K562 (cell line): ENCODE measurements around the gene PACS2. TPM values are rescaled to one million over a fixed set of nuclear protein-coding genes. Genes with fewer than 3 reads are reported as not detected.
A peak's percentile ranks its signal among the peaks of the same experiment; 100 is the strongest.

Experiments used
- ATAC-seq: fragments of 200-7000 bp; cut with Tn5 transposase; 3 replicates; pipeline ENCODE4 v1.9.1; 2020; ENCODE audit warnings: moderate library complexity
- BruUV-seq: library from RNA; stranded (reverse); fragments of 400-500 nt; replicated peaks from 2 replicates; lab custom pipeline; 2021; lab: Mats Ljungman, UMichigan
- CTCF ChIA-PET: fragments of 300-600 bp; formaldehyde crosslinking; extraction: SDS; loops from one replicate; lab custom pipeline; 2021; ENCODE audit warnings: low intra/inter-chr PET ratio; lab: Yijun Ruan, JAX
- POLR2A ChIA-PET: fragments of 300-600, 350-650 bp; sonication (Branson Sonifier 250); formaldehyde crosslinking; extraction: SDS; loops from one replicate; lab custom pipeline; 2021; ENCODE audit warnings: antibody characterized with exemption, inconsistent platforms; lab: Yijun Ruan, JAX
- DNase-seq, 4 experiments: peaks; one replicate each; pipeline versions ENCODE4 v3.0.0 to v3.0.0-alpha.2; 2011 to 2018; ENCODE audit warnings: low spot score in 3 of 4, mixed read lengths in 3 of 4; ENCODE audit errors: extremely low read depth in 1 of 4
- FAIRE-seq: peaks from 2 replicates; lab custom pipeline; 2011; peaks lifted over from hg19 to GRCh38; lab: Jason Lieb, UNC
- H2AFZ ChIP-seq: 2 replicates; pipeline ENCODE4 v1.6.0; 2011; ENCODE audit warnings: low read depth, low read length, control low read depth, inconsistent platforms
- H3K27ac ChIP-seq: fragments of 200-600 bp; 3 replicates; pipeline ENCODE4 v1.8.0; 2011; ENCODE audit warnings: low read depth, mild to moderate bottlenecking, control low read depth, inconsistent platforms, low read length, moderate library complexity, mixed read lengths; ENCODE audit errors: extremely low read depth
- H3K27me3 ChIP-seq, 2 experiments: fragments of 300-600 bp in 1 of 2; 2 replicates in 1 of 2; 3 replicates in 1 of 2; pipeline versions ENCODE4 v1.6.0 to v1.8.0; 2011; ENCODE audit warnings: inconsistent platforms in 2 of 2, low read length in 2 of 2, mild to moderate bottlenecking in 1 of 2, mixed read lengths in 1 of 2, moderate library complexity in 1 of 2; ENCODE audit not compliant: control insufficient read depth in 2 of 2, insufficient read depth in 2 of 2
- H3K36me3 ChIP-seq: fragments of 300-600 bp; 3 replicates; pipeline ENCODE4 v1.8.0; 2011; ENCODE audit warnings: mild to moderate bottlenecking, low read length, inconsistent platforms; ENCODE audit not compliant: control insufficient read depth, insufficient read depth
- H3K4me1 ChIP-seq, 2 experiments: fragments of 200-600 bp in 1 of 2; replicated peaks in 1 of 2; 2 replicates in 1 of 2; 3 replicates in 1 of 2; pipeline versions ENCODE4 v1.5.1 to v1.8.0; 2011; ENCODE audit warnings: inconsistent platforms in 2 of 2, low read length in 2 of 2, mild to moderate bottlenecking in 1 of 2, mixed read lengths in 1 of 2, moderate library complexity in 1 of 2; ENCODE audit not compliant: control insufficient read depth in 2 of 2, insufficient read depth in 2 of 2
- H3K4me2 ChIP-seq: 2 replicates; pipeline ENCODE4 v1.6.1; 2011; ENCODE audit warnings: low read length, control low read depth, inconsistent platforms, mixed read lengths; ENCODE audit not compliant: insufficient read depth
- H3K4me3 ChIP-seq: fragments of 200-600 bp; sonication (generic), shearing (Covaris generic); 2 replicates; pipeline ENCODE4 v1.5.1; 2016; ENCODE audit warnings: control low read depth, inconsistent platforms
- H3K79me2 ChIP-seq: fragments of 200-600 bp; 3 replicates; pipeline ENCODE4 v1.8.0; 2011; ENCODE audit warnings: low read length, inconsistent platforms; ENCODE audit not compliant: control insufficient read depth, insufficient read depth
- H3K9ac ChIP-seq, 2 experiments: 2 replicates each; pipeline versions ENCODE4 v1.6.0 to v1.6.1; 2011; ENCODE audit warnings: low read depth in 2 of 2, low read length in 2 of 2, control low read depth in 1 of 2, inconsistent platforms in 1 of 2, mild to moderate bottlenecking in 1 of 2, mixed read lengths in 1 of 2; ENCODE audit not compliant: insufficient read depth in 1 of 2
- H3K9me1 ChIP-seq: one replicate; pipeline ENCODE4 v1.6.0; 2011; ENCODE audit warnings: inconsistent platforms, mild to moderate bottlenecking, low read length, moderate library complexity; ENCODE audit not compliant: control insufficient read depth, insufficient read depth
- H3K9me3 ChIP-seq: replicated peaks from 2 replicates; pipeline ENCODE4 v1.5.1; 2011; ENCODE audit warnings: low read depth, low read length, inconsistent platforms; ENCODE audit not compliant: control insufficient read depth, insufficient read depth
- H4K20me1 ChIP-seq: replicated peaks from 2 replicates; pipeline ENCODE4 v1.6.1; 2011; ENCODE audit warnings: low read length, inconsistent platforms, mixed read lengths; ENCODE audit not compliant: control insufficient read depth, insufficient read depth
- NFIC ChIP-seq: fragments of 450-650 bp; IDR thresholded peaks from 2 replicates; pipeline ENCODE4 v1.6.1; 2017; ENCODE audit warnings: mild to moderate bottlenecking, inconsistent platforms
- POLR2G ChIP-seq: fragments of 200-400 bp; formaldehyde crosslinking; IDR thresholded peaks from 2 replicates; pipeline ENCODE4 v1.6.1; 2017; ENCODE audit warnings: low read depth, mild to moderate bottlenecking, antibody characterized with exemption, low read length, moderate library complexity
- PTBP1 ChIP-seq: fragments of 200-400 bp; formaldehyde crosslinking; IDR thresholded peaks from 2 replicates; pipeline ENCODE4 v1.6.1; 2017; ENCODE audit warnings: low read depth, low read length
- ZBTB26 ChIP-seq: fragments of 450-650 bp; formaldehyde crosslinking; IDR thresholded peaks from 2 replicates; pipeline ENCODE4 v1.4.0; 2022; ENCODE audit warnings: missing genetic modification characterization
- ZBTB7A ChIP-seq: IDR thresholded peaks from 2 replicates; pipeline ENCODE4 v1.6.1; 2011; ENCODE audit warnings: low read depth, mild to moderate bottlenecking, low read length, moderate library complexity, borderline replicate concordance; ENCODE audit not compliant: control insufficient read depth
- WGBS: fragments of 100-300 bp; shearing (Covaris generic); methylation state at CpG from one replicate; pipeline ENCODE4 v1.1.6; 2016; ENCODE audit warnings: low coverage, mixed read lengths; ENCODE audit not compliant: insufficient coverage; ENCODE audit errors: missing lambda C conversion rate; 5-methylcytosine and 5-hydroxymethylcytosine counted together
- in situ Hi-C: fragments of 300-500 bp; cut with MboI; formaldehyde crosslinking; loops from 4 replicates; pipeline ENCODE4 v1.15.0; 2018; ENCODE audit warnings: inconsistent platforms, mixed read lengths
- intact Hi-C: fragments of 100-400 bp; cut with micrococcal nuclease; formaldehyde crosslinking; loops from 2 replicates; pipeline ENCODE4 v1.14.2; 2022
- polyA plus RNA-seq, 8 experiments: library from polyadenylated mRNA; depleted of rRNA in 4 of 8; stranded (reverse) in 5 of 8; unstranded in 3 of 8; fragments of >200 nt; fragmentation: Nextera tagmentation in 2 of 8; fragmentation: Illumina TruSeq in 1 of 8; extraction: Ambion mirVana in 2 of 8; extraction: Trizol in 1 of 8; gene quantifications; 2 replicates each; pipeline versions ENCODE4 v1.2.1 to v1.2.3, GENCODE V29; 2011 to 2014; ENCODE audit warnings: inconsistent platforms in 1 of 8, missing spikeins in 1 of 8
- total RNA-seq, 7 experiments: library from RNA; depleted of rRNA in 6 of 7; stranded (reverse); fragments of >200 nt in 6 of 7; fragmentation: Illumina TruSeq in 2 of 7; extraction: Trizol in 2 of 7; gene quantifications; 2 replicates each; pipeline versions ENCODE4 v1.2.1 to v1.2.3, GENCODE V29; 2011 to 2021; ENCODE audit warnings: low replicate concordance in 1 of 7
- TF ChIP-seq, protein P1 (sequence below): fragments of 250-450 bp; sonication (Bioruptor Pico); IDR thresholded peaks from 2 replicates; pipeline ENCODE4 v1.5.0; 2020; ENCODE audit warnings: mild to moderate bottlenecking

Gene PACS2
- total and polyA plus RNA-seq, 9 of the 15 experiments (the other 6 are each of a cell fraction or from before 2014, with no cell fraction given) = 0.11 to 20.8 (median 9.9) TPM

DNA sequence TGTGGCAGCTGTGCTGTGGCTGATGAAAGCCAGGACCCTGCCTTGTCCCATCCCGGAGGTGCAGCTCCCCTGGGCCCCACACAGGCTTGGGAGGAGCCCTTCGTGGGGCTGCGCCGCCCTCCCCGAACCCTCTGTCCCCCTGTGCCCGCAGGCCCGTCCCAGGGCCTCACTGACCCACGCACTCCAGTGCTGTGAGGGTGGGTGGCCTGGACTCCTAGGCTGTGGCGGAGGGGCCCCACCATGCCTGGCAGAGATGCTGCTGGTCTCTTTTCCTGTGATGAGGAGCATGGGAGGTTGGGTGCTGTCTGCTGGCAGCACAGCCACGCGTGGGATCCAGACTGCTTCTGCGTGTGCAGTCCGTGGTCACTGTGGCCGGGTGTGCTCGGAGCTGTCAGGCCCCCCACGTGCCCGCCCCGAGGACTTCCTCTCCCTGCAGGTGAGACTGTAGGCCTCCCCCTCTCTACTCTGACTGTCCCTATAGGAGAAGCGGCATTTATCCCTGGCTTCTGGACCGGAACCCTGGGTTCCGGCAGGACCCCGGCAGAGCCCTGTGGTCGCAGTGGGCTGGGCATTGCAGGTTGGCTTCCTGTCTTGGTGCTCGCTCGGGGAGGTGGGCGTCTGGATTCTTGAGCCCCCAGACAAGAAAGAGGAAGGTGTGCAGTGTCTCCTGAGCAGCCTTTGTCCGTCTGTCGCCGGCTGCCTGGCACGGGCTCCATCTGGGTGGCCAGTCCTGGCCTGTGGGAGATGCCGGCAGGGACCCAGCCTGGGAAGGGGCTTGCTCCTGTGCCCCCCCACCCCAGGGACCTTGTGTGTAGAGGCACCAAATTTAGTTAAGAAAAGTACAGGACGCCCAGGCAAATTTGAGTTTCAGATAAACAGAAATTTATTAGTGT lies 107.4 kb downstream of the PACS2 start:
- BruUV-seq = no TSS peak
- ChIA-PET POLR2A (interaction anchor here (0.9 to 1.6 kb wide), 2 partner anchors 14 to 18 kb away, joined by 3 to 4 read pairs; no protein-coding TSS in a partner anchor), CTCF (interaction anchor here (0.6 kb wide), 1 partner anchor 8 kb away, joined by 3 read pairs; no protein-coding TSS in a partner anchor)
- intact Hi-C loops (no loop called here), in situ Hi-C loops (no loop called here)
- TF ChIP-seq ZBTB7A = no peak
- no peak for TF ChIP-seq ZBTB26 (CRISPR knock-in tag)
- TF ChIP-seq, protein P1, sequence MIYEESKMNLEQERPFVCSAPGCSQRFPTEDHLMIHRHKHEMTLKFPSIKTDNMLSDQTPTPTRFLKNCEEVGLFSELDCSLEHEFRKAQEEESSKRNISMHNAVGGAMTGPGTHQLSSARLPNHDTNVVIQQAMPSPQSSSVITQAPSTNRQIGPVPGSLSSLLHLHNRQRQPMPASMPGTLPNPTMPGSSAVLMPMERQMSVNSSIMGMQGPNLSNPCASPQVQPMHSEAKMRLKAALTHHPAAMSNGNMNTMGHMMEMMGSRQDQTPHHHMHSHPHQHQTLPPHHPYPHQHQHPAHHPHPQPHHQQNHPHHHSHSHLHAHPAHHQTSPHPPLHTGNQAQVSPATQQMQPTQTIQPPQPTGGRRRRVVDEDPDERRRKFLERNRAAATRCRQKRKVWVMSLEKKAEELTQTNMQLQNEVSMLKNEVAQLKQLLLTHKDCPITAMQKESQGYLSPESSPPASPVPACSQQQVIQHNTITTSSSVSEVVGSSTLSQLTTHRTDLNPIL (CRISPR knock-in tag) = no peak
- TF ChIP-seq NFIC = no peak
- TF ChIP-seq PTBP1 = no peak
- TF ChIP-seq POLR2G = 0 out of 2 replicates have a peak, but pooled peaks have one; percentile 36
- H3K27ac ChIP-seq = no peak overlapping the region
- peaks cover 45% of the 10 kb centered on the region; the same call in 2 of the 3 replicates for H3K36me3 ChIP-seq
- peaks cover 6% of the 10 kb centered on the region for H3K9me1 ChIP-seq
- H3K27me3 ChIP-seq = no peaks in the 10 kb centered on the region
- H3K4me2 ChIP-seq = 0 out of 2 replicates have a peak overlapping the region, but pooled peaks have one; percentile 72
- H3K4me3 ChIP-seq = peak overlapping the region; percentile 71; the same call in 1 of the 2 replicates
- no peak for DNase-seq
- H2AFZ ChIP-seq = no peak overlapping the region
- H3K9ac ChIP-seq = peak overlapping the region; percentile 81 to 98; a peak in 2 of 4 replicates
- 81% methylated on average over 5 of the region's 32 CpGs for WGBS
- H3K79me2 ChIP-seq = peaks cover 69% of the 10 kb centered on the region
- H3K4me1 ChIP-seq = peaks cover 11 to 68% of the 10 kb centered on the region in 2 experiments; a peak in 4 of 5 replicates
- no peaks in the 10 kb centered on the region for H4K20me1 ChIP-seq
- ATAC-seq = no peak
- no peak for FAIRE-seq
- no peaks in the 10 kb centered on the region; the same call in 1 of the 2 replicates for H3K9me3 ChIP-seq
